HPDE6-E6E7 (cell line): ENCODE data around the gene INPP4B.

Source experiments
- DNase-seq: peaks from one replicate; pipeline ENCODE4 v3.0.0; 2011; ENCODE audit warnings: missing footprints; ENCODE audit errors: extremely low spot score

Gene INPP4B

GRCh38 chr4:142231787-142232186 is 614.3 kb downstream of the INPP4B start:
- no peak for DNase-seq

GRCh38 chr4:142230991-142231390 is 615.1 kb downstream of the INPP4B start:
- no peak for DNase-seq

- no peak for DNase-seq
These were observed 620.1 kb downstream of the INPP4B start for GRCh38 chr4:142226014-142226413.

- no peak for DNase-seq
These were observed 624.0 kb downstream of the INPP4B start for GRCh38 chr4:142222127-142222526.

- DNase-seq = no peak
These were observed 627.4 kb downstream of the INPP4B start for GRCh38 chr4:142218726-142219125.

- no peak for DNase-seq
These were observed 634.7 kb downstream of the INPP4B start for GRCh38 chr4:142211444-142211843.

- no peak for DNase-seq
These were observed 642.6 kb downstream of the INPP4B start for GRCh38 chr4:142203505-142203904.

- DNase-seq = no peak
These were observed 643.4 kb downstream of the INPP4B start for GRCh38 chr4:142202404-142203332.

GRCh38 chr4:142201041-142201440 is 645.1 kb downstream of the INPP4B start:
- DNase-seq = no peak

- no peak for DNase-seq
These were observed 651.2 kb downstream of the INPP4B start for GRCh38 chr4:142194905-142195304.

GRCh38 chr4:142191901-142192300 is 654.2 kb downstream of the INPP4B start:
- no peak for DNase-seq

GRCh38 chr4:142181021-142181420 is 665.1 kb downstream of the INPP4B start:
- DNase-seq = no peak

GRCh38 chr4:142169216-142169615 is 676.9 kb downstream of the INPP4B start:
- DNase-seq = no peak

GRCh38 chr4:142168181-142168580 is 677.9 kb downstream of the INPP4B start:
- no peak for DNase-seq

- DNase-seq = no peak
These were observed 681.2 kb downstream of the INPP4B start for GRCh38 chr4:142164767-142165500.

GRCh38 chr4:142161086-142161485 is 685.0 kb downstream of the INPP4B start:
- DNase-seq = no peak

GRCh38 chr4:142160509-142160908 is 685.6 kb downstream of the INPP4B start:
- DNase-seq = no peak

GRCh38 chr4:142158980-142159379 is 687.1 kb downstream of the INPP4B start:
- no peak for DNase-seq

- no peak for DNase-seq
These were observed 689.8 kb downstream of the INPP4B start for GRCh38 chr4:142156256-142156655.

GRCh38 chr4:142155347-142155746 is 690.8 kb downstream of the INPP4B start:
- DNase-seq = no peak

- no peak for DNase-seq
These were observed 695.6 kb downstream of the INPP4B start for GRCh38 chr4:142150483-142150882.

- no peak for DNase-seq
These were observed 701.3 kb downstream of the INPP4B start for GRCh38 chr4:142144813-142145212.
